SU-DHL-6 (cell line): ENCODE measurements around the gene LAPTM4A.

Source experiments
- H2AFZ ChIP-seq: fragments of 200-600 bp; sonication (generic); 2 replicates; pipeline ENCODE4 v1.6.1; 2014; ENCODE audit warnings: low read depth, mild to moderate bottlenecking, moderate library complexity, mixed read lengths, antibody characterized with exemption, low read length; ENCODE audit not compliant: severe bottlenecking
- H3F3A ChIP-seq: fragments of 200-600 bp; shearing (Covaris generic); 2 replicates; pipeline ENCODE4 v1.6.0; 2016; ENCODE audit warnings: antibody characterized with exemption, mild to moderate bottlenecking; ENCODE audit not compliant: insufficient read depth
- H3K27ac ChIP-seq: fragments of 200-600 bp; sonication (generic); 2 replicates; pipeline ENCODE4 v1.5.1; 2016; ENCODE audit warnings: low read depth, mild to moderate bottlenecking, low read length, moderate library complexity, mixed read lengths
- H3K27me3 ChIP-seq: fragments of 200-600 bp; sonication (generic), shearing (Covaris generic); 2 replicates; pipeline ENCODE4 v1.6.0; 2014; ENCODE audit warnings: mild to moderate bottlenecking, low read length
- H3K36me3 ChIP-seq: fragments of 200-600 bp; sonication (generic); 2 replicates; pipeline ENCODE4 v1.6.1; 2014; ENCODE audit warnings: mild to moderate bottlenecking, low read length, mixed read lengths
- H3K4me2 ChIP-seq: fragments of 300-600, 200-600 bp; shearing (Covaris generic), sonication (generic); 2 replicates; pipeline ENCODE4 v1.6.0; 2014; ENCODE audit warnings: low read length, low read depth, mild to moderate bottlenecking; ENCODE audit not compliant: poor library complexity, severe bottlenecking
- H3K4me3 ChIP-seq: fragments of 200-600 bp; sonication (generic); 2 replicates; pipeline ENCODE4 v1.5.1; 2014; ENCODE audit warnings: antibody characterized with exemption, low read length, mild to moderate bottlenecking, mixed read lengths; ENCODE audit not compliant: insufficient read depth, poor library complexity, severe bottlenecking
- H3K79me2 ChIP-seq: fragments of 200-600 bp; sonication (generic); 2 replicates; pipeline ENCODE4 v1.6.1; 2014; ENCODE audit warnings: mild to moderate bottlenecking, low read length, moderate library complexity; ENCODE audit not compliant: insufficient read depth
- H3K9ac ChIP-seq: fragments of 200-600 bp; sonication (generic); 2 replicates; pipeline ENCODE4 v1.7.0; 2014; ENCODE audit warnings: mild to moderate bottlenecking, low read length
- H3K9me2 ChIP-seq: fragments of 200-600 bp; sonication (generic); replicated peaks from 2 replicates; pipeline ENCODE4 v1.6.1; 2014; ENCODE audit warnings: low read length; ENCODE audit not compliant: insufficient read depth
- H3K9me3 ChIP-seq: fragments of 200-600 bp; sonication (generic); 2 replicates; pipeline ENCODE4 v1.6.1; 2014; ENCODE audit warnings: low read length, mixed read lengths; ENCODE audit not compliant: insufficient read depth
- H4K20me1 ChIP-seq: fragments of 200-600 bp; sonication (generic); 2 replicates; pipeline ENCODE4 v1.6.1; 2014; ENCODE audit warnings: low read depth, mild to moderate bottlenecking, antibody characterized with exemption, low read length, moderate library complexity, mixed read lengths
- CTCF ChIP-seq: fragments of 200-600 bp; sonication (generic); IDR thresholded peaks from one replicate; pipeline ENCODE4 v1.5.1; 2017; ENCODE audit warnings: antibody characterized with exemption, mild to moderate bottlenecking, low read length, moderate library complexity; ENCODE audit not compliant: insufficient read depth, poor library complexity, severe bottlenecking
- EZH2phosphoT487 ChIP-seq: fragments of 200-600 bp; sonication (generic), shearing (Covaris generic); conservative IDR thresholded peaks from 2 replicates; pipeline ENCODE4 v1.6.1; 2018; ENCODE audit warnings: mild to moderate bottlenecking, antibody characterized with exemption, low read length, moderate library complexity, mixed read lengths

Gene LAPTM4A

GRCh38 chr2:20081841-20082240 lies 30.4 kb upstream of the LAPTM4A start:
- no peaks in the 10 kb centered on the region for H3K36me3 ChIP-seq
- H3K4me2 ChIP-seq = no peak overlapping the region
- H3K27ac ChIP-seq = no peak overlapping the region
- H3K27me3 ChIP-seq = no peaks in the 10 kb centered on the region
- H3K9ac ChIP-seq = no peak overlapping the region
- no peaks in the 10 kb centered on the region for H4K20me1 ChIP-seq
- H3K79me2 ChIP-seq = no peaks in the 10 kb centered on the region
- no peaks in the 10 kb centered on the region for H3K9me2 ChIP-seq
- no peaks in the 10 kb centered on the region for H3F3A ChIP-seq
- H3K9me3 ChIP-seq = no peaks in the 10 kb centered on the region
- H2AFZ ChIP-seq = no peak overlapping the region
- TF ChIP-seq CTCF (no peak), EZH2phosphoT487 (no peak)
- H3K4me3 ChIP-seq = no peak overlapping the region

- Histone ChIP-seq H3K9ac (no peak overlapping the region), H2AFZ (no peak overlapping the region), H3K4me2 (no peak overlapping the region)
Measured at GRCh38 chr2:20080839-20081415, 29.5 kb upstream of the LAPTM4A start.

GRCh38 chr2:20080428-20080827 lies 29.0 kb upstream of the LAPTM4A start:
- no peak for TF ChIP-seq EZH2phosphoT487
- no peak for TF ChIP-seq CTCF
- H3K27me3 ChIP-seq = no peaks in the 10 kb centered on the region
- H3K9me2 ChIP-seq = no peaks in the 10 kb centered on the region
- no peak overlapping the region for H3K4me3 ChIP-seq
- no peaks in the 10 kb centered on the region for H3K36me3 ChIP-seq
- no peak overlapping the region for H3K4me2 ChIP-seq
- H4K20me1 ChIP-seq = no peaks in the 10 kb centered on the region
- H3K27ac ChIP-seq = no peak overlapping the region
- no peaks in the 10 kb centered on the region for H3K79me2 ChIP-seq
- H3K9ac ChIP-seq = no peak overlapping the region
- no peak overlapping the region for H2AFZ ChIP-seq
- H3K9me3 ChIP-seq = no peaks in the 10 kb centered on the region
- no peaks in the 10 kb centered on the region for H3F3A ChIP-seq

More at GRCh38 chr2:20080839-20081415, 29.5 kb upstream of the LAPTM4A start:
- Histone ChIP-seq H3F3A (no peaks in the 10 kb centered on the region), H3K9me2 (no peaks in the 10 kb centered on the region), H3K27me3 (no peaks in the 10 kb centered on the region), H3K9me3 (no peaks in the 10 kb centered on the region), H4K20me1 (no peaks in the 10 kb centered on the region), H3K4me3 (no peak overlapping the region), H3K79me2 (no peaks in the 10 kb centered on the region), H3K36me3 (no peaks in the 10 kb centered on the region), H3K27ac (no peak overlapping the region)
- no peak for TF ChIP-seq EZH2phosphoT487
- TF ChIP-seq CTCF = no peak
